Dedifferentiated amniotic fluid mesenchymal stem cell (primary cell): Measurements from ENCODE around the gene CATSPER1.

Experiments
- DNase-seq: peaks from one replicate; pipeline ENCODE4 v3.0.0-alpha.2; 2016; ENCODE audit errors: extremely low spot score

CATSPER1 gene

GRCh38 chr11:66026017-66026529 is at the start of gene CATSPER1:
CATSPER1 (minus strand) TSS chr11:66026479; CDS start chr11:66026379, 100 bp downstream.
- no peak for DNase-seq

- DNase-seq: no peak
Observed at GRCh38 chr11:66075273-66075672, 49.0 kb upstream of the CATSPER1 start.

GRCh38 chr11:66073669-66074068 is 47.4 kb upstream of the CATSPER1 start:
- DNase-seq: no peak

- no peak for DNase-seq
Observed at GRCh38 chr11:66072518-66072917, 46.2 kb upstream of the CATSPER1 start.

- no peak for DNase-seq
Observed at GRCh38 chr11:66072081-66072480, 45.8 kb upstream of the CATSPER1 start.

GRCh38 chr11:66071381-66071801 is 45.1 kb upstream of the CATSPER1 start:
- no peak for DNase-seq

- no peak for DNase-seq
Observed at GRCh38 chr11:66070604-66071380, 44.5 kb upstream of the CATSPER1 start.

- peak; percentile 65 for DNase-seq
Observed at GRCh38 chr11:66069715-66070603, 43.7 kb upstream of the CATSPER1 start, which contains the start of gene PACS1. PACS1 (plus strand) TSS chr11:66070272; CDS start chr11:66070487, 215 bp downstream.

- DNase-seq: peak; percentile 45
Observed at GRCh38 chr11:66068923-66069714, 42.8 kb upstream of the CATSPER1 start.

GRCh38 chr11:66068154-66068821 is 42.0 kb upstream of the CATSPER1 start:
- DNase-seq: peak; percentile 69

GRCh38 chr11:66067640-66068039 is 41.4 kb upstream of the CATSPER1 start:
- no peak for DNase-seq

- DNase-seq: no peak
Observed at GRCh38 chr11:66066751-66067150, 40.5 kb upstream of the CATSPER1 start.

- no peak for DNase-seq
Observed at GRCh38 chr11:66064571-66064970, 38.3 kb upstream of the CATSPER1 start.

GRCh38 chr11:66063900-66064299 is 37.6 kb upstream of the CATSPER1 start:
- no peak for DNase-seq

GRCh38 chr11:66062408-66062807 is 36.1 kb upstream of the CATSPER1 start:
- no peak for DNase-seq

GRCh38 chr11:66061268-66061667 is 35.0 kb upstream of the CATSPER1 start:
- DNase-seq: no peak

GRCh38 chr11:66059966-66060680 is 33.8 kb upstream of the CATSPER1 start:
- DNase-seq: no peak

- DNase-seq: no peak
Observed at GRCh38 chr11:66056501-66056900, 30.2 kb upstream of the CATSPER1 start.

- DNase-seq: no peak
Observed at GRCh38 chr11:66055021-66055420, 28.7 kb upstream of the CATSPER1 start.

GRCh38 chr11:66052664-66052982 is 26.3 kb upstream of the CATSPER1 start:
- DNase-seq: no peak
